K562 (cell line): ENCODE data around the gene ZNF107. TPM values are rescaled to one million over a fixed set of nuclear protein-coding genes. Genes with fewer than 3 reads are reported as not detected.

Experiments used
- ATAC-seq: fragments of 200-7000 bp; cut with Tn5 transposase; 3 replicates; pipeline ENCODE4 v1.9.1; 2020; ENCODE audit warnings: moderate library complexity
- BruUV-seq: library from RNA; stranded (reverse); fragments of 400-500 nt; replicated peaks from 2 replicates; lab custom pipeline; 2021; lab: Mats Ljungman, UMichigan
- CTCF ChIA-PET: fragments of 300-600 bp; formaldehyde crosslinking; extraction: SDS; loops from one replicate; lab custom pipeline; 2021; ENCODE audit warnings: low intra/inter-chr PET ratio; lab: Yijun Ruan, JAX
- POLR2A ChIA-PET: fragments of 300-600, 350-650 bp; sonication (Branson Sonifier 250); formaldehyde crosslinking; extraction: SDS; loops from one replicate; lab custom pipeline; 2021; ENCODE audit warnings: antibody characterized with exemption, inconsistent platforms; lab: Yijun Ruan, JAX
- DNase-seq, 4 experiments: peaks; one replicate each; pipeline versions ENCODE4 v3.0.0 to v3.0.0-alpha.2; 2011 to 2018; ENCODE audit warnings: low spot score in 3 of 4, mixed read lengths in 3 of 4; ENCODE audit errors: extremely low read depth in 1 of 4
- FAIRE-seq: peaks from 2 replicates; lab custom pipeline; 2011; peaks lifted over from hg19 to GRCh38; lab: Jason Lieb, UNC
- H2AFZ ChIP-seq: 2 replicates; pipeline ENCODE4 v1.6.0; 2011; ENCODE audit warnings: low read depth, low read length, control low read depth, inconsistent platforms
- H3K27ac ChIP-seq: fragments of 200-600 bp; 3 replicates; pipeline ENCODE4 v1.8.0; 2011; ENCODE audit warnings: low read depth, mild to moderate bottlenecking, control low read depth, inconsistent platforms, low read length, moderate library complexity, mixed read lengths; ENCODE audit errors: extremely low read depth
- H3K27me3 ChIP-seq, 2 experiments: fragments of 300-600 bp in 1 of 2; 2 replicates in 1 of 2; 3 replicates in 1 of 2; pipeline versions ENCODE4 v1.6.0 to v1.8.0; 2011; ENCODE audit warnings: inconsistent platforms in 2 of 2, low read length in 2 of 2, mild to moderate bottlenecking in 1 of 2, mixed read lengths in 1 of 2, moderate library complexity in 1 of 2; ENCODE audit not compliant: control insufficient read depth in 2 of 2, insufficient read depth in 2 of 2
- H3K36me3 ChIP-seq: fragments of 300-600 bp; 3 replicates; pipeline ENCODE4 v1.8.0; 2011; ENCODE audit warnings: mild to moderate bottlenecking, low read length, inconsistent platforms; ENCODE audit not compliant: control insufficient read depth, insufficient read depth
- H3K4me1 ChIP-seq, 2 experiments: fragments of 200-600 bp in 1 of 2; replicated peaks in 1 of 2; 2 replicates in 1 of 2; 3 replicates in 1 of 2; pipeline versions ENCODE4 v1.5.1 to v1.8.0; 2011; ENCODE audit warnings: inconsistent platforms in 2 of 2, low read length in 2 of 2, mild to moderate bottlenecking in 1 of 2, mixed read lengths in 1 of 2, moderate library complexity in 1 of 2; ENCODE audit not compliant: control insufficient read depth in 2 of 2, insufficient read depth in 2 of 2
- H3K4me2 ChIP-seq: 2 replicates; pipeline ENCODE4 v1.6.1; 2011; ENCODE audit warnings: low read length, control low read depth, inconsistent platforms, mixed read lengths; ENCODE audit not compliant: insufficient read depth
- H3K4me3 ChIP-seq: fragments of 200-600 bp; sonication (generic), shearing (Covaris generic); 2 replicates; pipeline ENCODE4 v1.5.1; 2016; ENCODE audit warnings: control low read depth, inconsistent platforms
- H3K79me2 ChIP-seq: fragments of 200-600 bp; 3 replicates; pipeline ENCODE4 v1.8.0; 2011; ENCODE audit warnings: low read length, inconsistent platforms; ENCODE audit not compliant: control insufficient read depth, insufficient read depth
- H3K9ac ChIP-seq, 2 experiments: 2 replicates each; pipeline versions ENCODE4 v1.6.0 to v1.6.1; 2011; ENCODE audit warnings: low read depth in 2 of 2, low read length in 2 of 2, control low read depth in 1 of 2, inconsistent platforms in 1 of 2, mild to moderate bottlenecking in 1 of 2, mixed read lengths in 1 of 2; ENCODE audit not compliant: insufficient read depth in 1 of 2
- H3K9me1 ChIP-seq: one replicate; pipeline ENCODE4 v1.6.0; 2011; ENCODE audit warnings: inconsistent platforms, mild to moderate bottlenecking, low read length, moderate library complexity; ENCODE audit not compliant: control insufficient read depth, insufficient read depth
- H3K9me3 ChIP-seq: replicated peaks from 2 replicates; pipeline ENCODE4 v1.5.1; 2011; ENCODE audit warnings: low read depth, low read length, inconsistent platforms; ENCODE audit not compliant: control insufficient read depth, insufficient read depth
- H4K20me1 ChIP-seq: replicated peaks from 2 replicates; pipeline ENCODE4 v1.6.1; 2011; ENCODE audit warnings: low read length, inconsistent platforms, mixed read lengths; ENCODE audit not compliant: control insufficient read depth, insufficient read depth
- CBX5 ChIP-seq: IDR thresholded peaks from 2 replicates; pipeline ENCODE4 v1.6.1; 2014; ENCODE audit warnings: low read depth, borderline replicate concordance
- CREB5 ChIP-seq: fragments of 250-450 bp; sonication (Bioruptor Pico); IDR thresholded peaks from 2 replicates; pipeline ENCODE4 v1.5.0; 2020; ENCODE audit warnings: mild to moderate bottlenecking
- CREBBP ChIP-seq: IDR thresholded peaks from one replicate; pipeline ENCODE4 v1.6.1; 2012; ENCODE audit warnings: low read depth, mild to moderate bottlenecking, control low read depth, inconsistent platforms, low read length
- E2F3 ChIP-seq: fragments of 250-450 bp; sonication (Bioruptor Pico); IDR thresholded peaks from 2 replicates; pipeline ENCODE4 v1.4.0; 2020; ENCODE audit warnings: mild to moderate bottlenecking
- MBD2 ChIP-seq: sonication (generic); IDR thresholded peaks from 2 replicates; pipeline ENCODE4 v1.6.1; 2016; ENCODE audit warnings: low read depth, borderline replicate concordance
- SNIP1 ChIP-seq: fragments of 450-650 bp; IDR thresholded peaks from 2 replicates; pipeline ENCODE4 v1.7.1; 2017; ENCODE audit warnings: low read depth, mild to moderate bottlenecking
- XRCC4 ChIP-seq: IDR thresholded peaks from one replicate; pipeline ENCODE4 v1.6.1; 2011; ENCODE audit not compliant: insufficient read depth, insufficient read length; ENCODE audit errors: extremely low read depth
- ZNF174 ChIP-seq: fragments of 250-450 bp; sonication (Bioruptor Pico); IDR thresholded peaks from 2 replicates; pipeline ENCODE4 v1.4.0; 2020; ENCODE audit warnings: mild to moderate bottlenecking
- ZNF175 ChIP-seq: fragments of 200-800 bp; sonication (Bioruptor generic); IDR thresholded peaks from 2 replicates; pipeline ENCODE4 v1.6.1; 2016; ENCODE audit warnings: low read depth, mild to moderate bottlenecking, missing genetic modification characterization, missing compliant biosample characterization
- WGBS: fragments of 100-300 bp; shearing (Covaris generic); methylation state at CpG from one replicate; pipeline ENCODE4 v1.1.6; 2016; ENCODE audit warnings: low coverage, mixed read lengths; ENCODE audit not compliant: insufficient coverage; ENCODE audit errors: missing lambda C conversion rate; 5-methylcytosine and 5-hydroxymethylcytosine counted together
- in situ Hi-C: fragments of 300-500 bp; cut with MboI; formaldehyde crosslinking; loops from 4 replicates; pipeline ENCODE4 v1.15.0; 2018; ENCODE audit warnings: inconsistent platforms, mixed read lengths
- intact Hi-C: fragments of 100-400 bp; cut with micrococcal nuclease; formaldehyde crosslinking; loops from 2 replicates; pipeline ENCODE4 v1.14.2; 2022
- polyA plus RNA-seq, 8 experiments: library from polyadenylated mRNA; depleted of rRNA in 4 of 8; stranded (reverse) in 5 of 8; unstranded in 3 of 8; fragments of >200 nt; fragmentation: Nextera tagmentation in 2 of 8; fragmentation: Illumina TruSeq in 1 of 8; extraction: Ambion mirVana in 2 of 8; extraction: Trizol in 1 of 8; gene quantifications; 2 replicates each; pipeline versions ENCODE4 v1.2.1 to v1.2.3, GENCODE V29; 2011 to 2014; ENCODE audit warnings: inconsistent platforms in 1 of 8, missing spikeins in 1 of 8
- total RNA-seq, 7 experiments: library from RNA; depleted of rRNA in 6 of 7; stranded (reverse); fragments of >200 nt in 6 of 7; fragmentation: Illumina TruSeq in 2 of 7; extraction: Trizol in 2 of 7; gene quantifications; 2 replicates each; pipeline versions ENCODE4 v1.2.1 to v1.2.3, GENCODE V29; 2011 to 2021; ENCODE audit warnings: low replicate concordance in 1 of 7
- TF ChIP-seq, protein P1 (sequence below): fragments of 250-450 bp; sonication (Bioruptor Pico); IDR thresholded peaks from 2 replicates; pipeline ENCODE4 v1.4.0; 2020; ENCODE audit warnings: mild to moderate bottlenecking
- TF ChIP-seq, protein P2 (sequence below): fragments of 450-650 bp; IDR thresholded peaks from 2 replicates; pipeline ENCODE4 v1.6.1; 2014; ENCODE audit warnings: low read depth, mild to moderate bottlenecking, moderate library complexity, borderline replicate concordance

Gene ZNF107
- total and polyA plus RNA-seq, 9 of the 15 experiments (the other 6 are each of a cell fraction or from before 2014, with no cell fraction given) = 2.4 to 14.2 (median 7.9) TPM

GRCh38 chr7:64685741-64686140 is 19.8 kb downstream of the ZNF107 start:
- H3K79me2 ChIP-seq = peaks cover 2% of the 10 kb centered on the region; the same call in 2 of the 3 replicates
- peaks cover 70% of the 10 kb centered on the region for H3K36me3 ChIP-seq
- H3K9me3 ChIP-seq = no peaks in the 10 kb centered on the region; the same call in 1 of the 2 replicates

GRCh38 chr7:64686493-64687184 is 20.7 kb downstream of the ZNF107 start:
- CTCF ChIA-PET = no interaction called here
- TSS peak; percentile 5 for BruUV-seq
- intact Hi-C loops (no loop called here), in situ Hi-C loops (no loop called here)
- no peaks in the 10 kb centered on the region for H3K9me3 ChIP-seq
- no peak overlapping the region for H3K4me3 ChIP-seq
- ATAC-seq (no peak), DNase-seq (no peak), FAIRE-seq (no peak)
- H4K20me1 ChIP-seq = no peaks in the 10 kb centered on the region
- H3K27me3 ChIP-seq = no peaks in the 10 kb centered on the region
- H3K9me1 ChIP-seq = no peaks in the 10 kb centered on the region
- 85% methylated on average over 10 of the region's 10 CpGs for WGBS
- POLR2A ChIA-PET = interaction anchor here (1.3 kb wide), 1 partner anchor 9 kb away, joined by 3 read pairs; no protein-coding TSS in a partner anchor
- peaks cover 2% of the 10 kb centered on the region; the same call in 2 of the 3 replicates for H3K79me2 ChIP-seq
- H3K27ac ChIP-seq = no peak overlapping the region
- no peak overlapping the region for H3K9ac ChIP-seq
- no peak overlapping the region for H2AFZ ChIP-seq
- no peaks in the 10 kb centered on the region for H3K4me1 ChIP-seq
- H3K36me3 ChIP-seq = peaks cover 68% of the 10 kb centered on the region
- H3K4me2 ChIP-seq = no peak overlapping the region
- TF ChIP-seq E2F3 (no peak), MBD2 (no peak), CREBBP (no peak), CREB5 (CRISPR knock-in tag) (no peak), ZNF174 (CRISPR knock-in tag) (no peak), XRCC4 (no peak), CBX5 (no peak), ZNF175 (CRISPR knock-in tag) (no peak)
- TF ChIP-seq, protein P1, sequence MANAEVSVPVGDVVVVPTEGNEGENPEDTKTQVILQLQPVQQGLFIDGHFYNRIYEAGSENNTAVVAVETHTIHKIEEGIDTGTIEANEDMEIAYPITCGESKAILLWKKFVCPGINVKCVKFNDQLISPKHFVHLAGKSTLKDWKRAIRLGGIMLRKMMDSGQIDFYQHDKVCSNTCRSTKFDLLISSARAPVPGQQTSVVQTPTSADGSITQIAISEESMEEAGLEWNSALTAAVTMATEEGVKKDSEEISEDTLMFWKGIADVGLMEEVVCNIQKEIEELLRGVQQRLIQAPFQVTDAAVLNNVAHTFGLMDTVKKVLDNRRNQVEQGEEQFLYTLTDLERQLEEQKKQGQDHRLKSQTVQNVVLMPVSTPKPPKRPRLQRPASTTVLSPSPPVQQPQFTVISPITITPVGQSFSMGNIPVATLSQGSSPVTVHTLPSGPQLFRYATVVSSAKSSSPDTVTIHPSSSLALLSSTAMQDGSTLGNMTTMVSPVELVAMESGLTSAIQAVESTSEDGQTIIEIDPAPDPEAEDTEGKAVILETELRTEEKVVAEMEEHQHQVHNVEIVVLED (CRISPR knock-in tag) = no peak

More at GRCh38 chr7:64685741-64686140, 19.8 kb downstream of the ZNF107 start:
- H4K20me1 ChIP-seq = no peaks in the 10 kb centered on the region
- no peaks in the 10 kb centered on the region for H3K9me1 ChIP-seq
- DNase-seq = no peak
- in situ Hi-C loops = no loop called here
- no peaks in the 10 kb centered on the region for H3K4me1 ChIP-seq
- H3K9ac ChIP-seq = no peak overlapping the region
- intact Hi-C loops = no loop called here
- CTCF ChIA-PET = no interaction called here
- 81% methylated on average over 3 of the region's 3 CpGs for WGBS
- no peak overlapping the region for H3K4me2 ChIP-seq
- TF ChIP-seq SNIP1 = no peak
- TF ChIP-seq, protein P2, sequence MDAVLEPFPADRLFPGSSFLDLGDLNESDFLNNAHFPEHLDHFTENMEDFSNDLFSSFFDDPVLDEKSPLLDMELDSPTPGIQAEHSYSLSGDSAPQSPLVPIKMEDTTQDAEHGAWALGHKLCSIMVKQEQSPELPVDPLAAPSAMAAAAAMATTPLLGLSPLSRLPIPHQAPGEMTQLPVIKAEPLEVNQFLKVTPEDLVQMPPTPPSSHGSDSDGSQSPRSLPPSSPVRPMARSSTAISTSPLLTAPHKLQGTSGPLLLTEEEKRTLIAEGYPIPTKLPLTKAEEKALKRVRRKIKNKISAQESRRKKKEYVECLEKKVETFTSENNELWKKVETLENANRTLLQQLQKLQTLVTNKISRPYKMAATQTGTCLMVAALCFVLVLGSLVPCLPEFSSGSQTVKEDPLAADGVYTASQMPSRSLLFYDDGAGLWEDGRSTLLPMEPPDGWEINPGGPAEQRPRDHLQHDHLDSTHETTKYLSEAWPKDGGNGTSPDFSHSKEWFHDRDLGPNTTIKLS = no peak
- TF ChIP-seq, all 486 proteins: peak for 0
- no peak overlapping the region for H3K27ac ChIP-seq
- H3K4me3 ChIP-seq = no peak overlapping the region
- no peaks in the 10 kb centered on the region for H3K27me3 ChIP-seq
- no TSS peak for BruUV-seq
- ATAC-seq (no peak), FAIRE-seq (no peak)
- POLR2A ChIA-PET = no interaction called here
- no peak overlapping the region for H2AFZ ChIP-seq
